K562 (cell line): ENCODE results near the gene C3orf70. TPM values are rescaled to one million over a fixed set of nuclear protein-coding genes. Genes with fewer than 3 reads are reported as not detected.

Experiments
- ATAC-seq: fragments of 200-7000 bp; cut with Tn5 transposase; 3 replicates; pipeline ENCODE4 v1.9.1; 2020; ENCODE audit warnings: moderate library complexity
- BruUV-seq: library from RNA; stranded (reverse); fragments of 400-500 nt; replicated peaks from 2 replicates; lab custom pipeline; 2021; lab: Mats Ljungman, UMichigan
- CTCF ChIA-PET: fragments of 300-600 bp; formaldehyde crosslinking; extraction: SDS; loops from one replicate; lab custom pipeline; 2021; ENCODE audit warnings: low intra/inter-chr PET ratio; lab: Yijun Ruan, JAX
- POLR2A ChIA-PET: fragments of 300-600, 350-650 bp; sonication (Branson Sonifier 250); formaldehyde crosslinking; extraction: SDS; loops from one replicate; lab custom pipeline; 2021; ENCODE audit warnings: antibody characterized with exemption, inconsistent platforms; lab: Yijun Ruan, JAX
- DNase-seq, 4 experiments: peaks; one replicate each; pipeline versions ENCODE4 v3.0.0 to v3.0.0-alpha.2; 2011 to 2018; ENCODE audit warnings: low spot score in 3 of 4, mixed read lengths in 3 of 4; ENCODE audit errors: extremely low read depth in 1 of 4
- FAIRE-seq: peaks from 2 replicates; lab custom pipeline; 2011; peaks lifted over from hg19 to GRCh38; lab: Jason Lieb, UNC
- H2AFZ ChIP-seq: 2 replicates; pipeline ENCODE4 v1.6.0; 2011; ENCODE audit warnings: low read depth, low read length, control low read depth, inconsistent platforms
- H3K27ac ChIP-seq: fragments of 200-600 bp; 3 replicates; pipeline ENCODE4 v1.8.0; 2011; ENCODE audit warnings: low read depth, mild to moderate bottlenecking, control low read depth, inconsistent platforms, low read length, moderate library complexity, mixed read lengths; ENCODE audit errors: extremely low read depth
- H3K27me3 ChIP-seq, 2 experiments: fragments of 300-600 bp in 1 of 2; 2 replicates in 1 of 2; 3 replicates in 1 of 2; pipeline versions ENCODE4 v1.6.0 to v1.8.0; 2011; ENCODE audit warnings: inconsistent platforms in 2 of 2, low read length in 2 of 2, mild to moderate bottlenecking in 1 of 2, mixed read lengths in 1 of 2, moderate library complexity in 1 of 2; ENCODE audit not compliant: control insufficient read depth in 2 of 2, insufficient read depth in 2 of 2
- H3K36me3 ChIP-seq: fragments of 300-600 bp; 3 replicates; pipeline ENCODE4 v1.8.0; 2011; ENCODE audit warnings: mild to moderate bottlenecking, low read length, inconsistent platforms; ENCODE audit not compliant: control insufficient read depth, insufficient read depth
- H3K4me1 ChIP-seq, 2 experiments: fragments of 200-600 bp in 1 of 2; replicated peaks in 1 of 2; 2 replicates in 1 of 2; 3 replicates in 1 of 2; pipeline versions ENCODE4 v1.5.1 to v1.8.0; 2011; ENCODE audit warnings: inconsistent platforms in 2 of 2, low read length in 2 of 2, mild to moderate bottlenecking in 1 of 2, mixed read lengths in 1 of 2, moderate library complexity in 1 of 2; ENCODE audit not compliant: control insufficient read depth in 2 of 2, insufficient read depth in 2 of 2
- H3K4me2 ChIP-seq: 2 replicates; pipeline ENCODE4 v1.6.1; 2011; ENCODE audit warnings: low read length, control low read depth, inconsistent platforms, mixed read lengths; ENCODE audit not compliant: insufficient read depth
- H3K4me3 ChIP-seq: fragments of 200-600 bp; sonication (generic), shearing (Covaris generic); 2 replicates; pipeline ENCODE4 v1.5.1; 2016; ENCODE audit warnings: control low read depth, inconsistent platforms
- H3K79me2 ChIP-seq: fragments of 200-600 bp; 3 replicates; pipeline ENCODE4 v1.8.0; 2011; ENCODE audit warnings: low read length, inconsistent platforms; ENCODE audit not compliant: control insufficient read depth, insufficient read depth
- H3K9ac ChIP-seq, 2 experiments: 2 replicates each; pipeline versions ENCODE4 v1.6.0 to v1.6.1; 2011; ENCODE audit warnings: low read depth in 2 of 2, low read length in 2 of 2, control low read depth in 1 of 2, inconsistent platforms in 1 of 2, mild to moderate bottlenecking in 1 of 2, mixed read lengths in 1 of 2; ENCODE audit not compliant: insufficient read depth in 1 of 2
- H3K9me1 ChIP-seq: one replicate; pipeline ENCODE4 v1.6.0; 2011; ENCODE audit warnings: inconsistent platforms, mild to moderate bottlenecking, low read length, moderate library complexity; ENCODE audit not compliant: control insufficient read depth, insufficient read depth
- H3K9me3 ChIP-seq: replicated peaks from 2 replicates; pipeline ENCODE4 v1.5.1; 2011; ENCODE audit warnings: low read depth, low read length, inconsistent platforms; ENCODE audit not compliant: control insufficient read depth, insufficient read depth
- H4K20me1 ChIP-seq: replicated peaks from 2 replicates; pipeline ENCODE4 v1.6.1; 2011; ENCODE audit warnings: low read length, inconsistent platforms, mixed read lengths; ENCODE audit not compliant: control insufficient read depth, insufficient read depth
- MAZ ChIP-seq, 2 experiments: fragments of 450-650 bp in 1 of 2; sonication (generic) in 1 of 2; formaldehyde crosslinking; IDR thresholded peaks in 1 of 2; conservative IDR thresholded peaks in 1 of 2; 2 replicates each; pipeline versions ENCODE4 v1.4.0 to v1.5.0; 2020; ENCODE audit warnings: mild to moderate bottlenecking in 1 of 2, missing genetic modification reagents in 1 of 2
- RFX1 ChIP-seq: fragments of 450-650 bp; IDR thresholded peaks from 2 replicates; pipeline ENCODE4 v1.6.1; 2016; ENCODE audit warnings: mild to moderate bottlenecking, moderate library complexity
- ZNF75A ChIP-seq: fragments of 450-650 bp; formaldehyde crosslinking; IDR thresholded peaks from 2 replicates; pipeline ENCODE4 v1.4.0; 2020; ENCODE audit warnings: mild to moderate bottlenecking
- WGBS: fragments of 100-300 bp; shearing (Covaris generic); methylation state at CpG from one replicate; pipeline ENCODE4 v1.1.6; 2016; ENCODE audit warnings: low coverage, mixed read lengths; ENCODE audit not compliant: insufficient coverage; ENCODE audit errors: missing lambda C conversion rate; 5-methylcytosine and 5-hydroxymethylcytosine counted together
- in situ Hi-C: fragments of 300-500 bp; cut with MboI; formaldehyde crosslinking; loops from 4 replicates; pipeline ENCODE4 v1.15.0; 2018; ENCODE audit warnings: inconsistent platforms, mixed read lengths
- intact Hi-C: fragments of 100-400 bp; cut with micrococcal nuclease; formaldehyde crosslinking; loops from 2 replicates; pipeline ENCODE4 v1.14.2; 2022
- polyA plus RNA-seq, 8 experiments: library from polyadenylated mRNA; depleted of rRNA in 4 of 8; stranded (reverse) in 5 of 8; unstranded in 3 of 8; fragments of >200 nt; fragmentation: Nextera tagmentation in 2 of 8; fragmentation: Illumina TruSeq in 1 of 8; extraction: Ambion mirVana in 2 of 8; extraction: Trizol in 1 of 8; gene quantifications; 2 replicates each; pipeline versions ENCODE4 v1.2.1 to v1.2.3, GENCODE V29; 2011 to 2014; ENCODE audit warnings: inconsistent platforms in 1 of 8, missing spikeins in 1 of 8
- total RNA-seq, 7 experiments: library from RNA; depleted of rRNA in 6 of 7; stranded (reverse); fragments of >200 nt in 6 of 7; fragmentation: Illumina TruSeq in 2 of 7; extraction: Trizol in 2 of 7; gene quantifications; 2 replicates each; pipeline versions ENCODE4 v1.2.1 to v1.2.3, GENCODE V29; 2011 to 2021; ENCODE audit warnings: low replicate concordance in 1 of 7
- TF ChIP-seq, protein P1 (sequence below), 2 experiments: fragments of 450-650 bp in 1 of 2; sonication (generic) in 1 of 2; formaldehyde crosslinking in 1 of 2; IDR thresholded peaks in 1 of 2; conservative IDR thresholded peaks in 1 of 2; 2 replicates each; pipeline versions ENCODE4 v1.6.1 to v1.8.1; 2016 to 2023; ENCODE audit warnings: mild to moderate bottlenecking in 2 of 2, moderate library complexity in 2 of 2, inconsistent platforms in 1 of 2, missing genetic modification reagents in 1 of 2
- TF ChIP-seq, protein P2 (sequence below): fragments of 450-650 bp; IDR thresholded peaks from 2 replicates; pipeline ENCODE4 v1.6.1; 2016; ENCODE audit warnings: antibody characterized with exemption
- TF ChIP-seq, protein P3 (sequence below): fragments of 450-650 bp; IDR thresholded peaks from 2 replicates; pipeline ENCODE4 v1.6.1; 2016; ENCODE audit warnings: borderline replicate concordance
- TF ChIP-seq, protein P4 (sequence below): sonication (generic); formaldehyde crosslinking; IDR thresholded peaks from 2 replicates; pipeline ENCODE4 v1.8.1; 2023; ENCODE audit warnings: mild to moderate bottlenecking, missing genetic modification reagents

C3orf70 gene
- total and polyA plus RNA-seq, 9 of the 15 experiments (the other 6 are each of a cell fraction or from before 2014, with no cell fraction given), result 0.01 to 0.04 (median 0.03) TPM; not detected in 6

GRCh38 chr3:185082149-185082548 lies 70.7 kb downstream of the C3orf70 start (continued):
- TF ChIP-seq, protein P1, sequence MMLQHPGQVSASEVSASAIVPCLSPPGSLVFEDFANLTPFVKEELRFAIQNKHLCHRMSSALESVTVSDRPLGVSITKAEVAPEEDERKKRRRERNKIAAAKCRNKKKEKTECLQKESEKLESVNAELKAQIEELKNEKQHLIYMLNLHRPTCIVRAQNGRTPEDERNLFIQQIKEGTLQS (IDR thresholded peaks at IDR 0.05), result peak; percentile 56
- TF ChIP-seq, protein P1 (CRISPR knock-in tag; conservative IDR thresholded peaks at IDR 0.05), result no peak
- TF ChIP-seq ZNF75A, result no peak

GRCh38 chr3:185081521-185081920 lies 71.3 kb downstream of the C3orf70 start:
- TF ChIP-seq, protein P2, sequence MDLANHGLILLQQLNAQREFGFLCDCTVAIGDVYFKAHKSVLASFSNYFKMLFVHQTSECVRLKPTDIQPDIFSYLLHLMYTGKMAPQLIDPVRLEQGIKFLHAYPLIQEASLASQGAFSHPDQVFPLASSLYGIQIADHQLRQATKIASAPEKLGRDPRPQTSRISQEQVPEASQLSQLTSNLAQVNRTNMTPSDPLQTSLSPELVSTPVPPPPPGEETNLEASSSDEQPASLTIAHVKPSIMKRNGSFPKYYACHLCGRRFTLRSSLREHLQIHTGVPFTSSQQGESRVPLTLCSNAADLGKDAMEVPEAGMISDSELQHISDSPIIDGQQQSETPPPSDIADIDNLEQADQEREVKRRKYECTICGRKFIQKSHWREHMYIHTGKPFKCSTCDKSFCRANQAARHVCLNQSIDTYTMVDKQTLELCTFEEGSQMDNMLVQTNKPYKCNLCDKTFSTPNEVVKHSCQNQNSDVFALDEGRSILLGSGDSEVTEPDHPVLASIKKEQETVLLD, result no peak
- TF ChIP-seq, protein P3, sequence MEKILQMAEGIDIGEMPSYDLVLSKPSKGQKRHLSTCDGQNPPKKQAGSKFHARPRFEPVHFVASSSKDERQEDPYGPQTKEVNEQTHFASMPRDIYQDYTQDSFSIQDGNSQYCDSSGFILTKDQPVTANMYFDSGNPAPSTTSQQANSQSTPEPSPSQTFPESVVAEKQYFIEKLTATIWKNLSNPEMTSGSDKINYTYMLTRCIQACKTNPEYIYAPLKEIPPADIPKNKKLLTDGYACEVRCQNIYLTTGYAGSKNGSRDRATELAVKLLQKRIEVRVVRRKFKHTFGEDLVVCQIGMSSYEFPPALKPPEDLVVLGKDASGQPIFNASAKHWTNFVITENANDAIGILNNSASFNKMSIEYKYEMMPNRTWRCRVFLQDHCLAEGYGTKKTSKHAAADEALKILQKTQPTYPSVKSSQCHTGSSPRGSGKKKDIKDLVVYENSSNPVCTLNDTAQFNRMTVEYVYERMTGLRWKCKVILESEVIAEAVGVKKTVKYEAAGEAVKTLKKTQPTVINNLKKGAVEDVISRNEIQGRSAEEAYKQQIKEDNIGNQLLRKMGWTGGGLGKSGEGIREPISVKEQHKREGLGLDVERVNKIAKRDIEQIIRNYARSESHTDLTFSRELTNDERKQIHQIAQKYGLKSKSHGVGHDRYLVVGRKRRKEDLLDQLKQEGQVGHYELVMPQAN, result no peak
- TF ChIP-seq RFX1 (no peak), MAZ (CRISPR knock-in tag; conservative IDR thresholded peaks at IDR 0.05 in 1 of 2, IDR thresholded peaks at IDR 0.05 in 1 of 2) (no peak)
- TF ChIP-seq, protein P4, sequence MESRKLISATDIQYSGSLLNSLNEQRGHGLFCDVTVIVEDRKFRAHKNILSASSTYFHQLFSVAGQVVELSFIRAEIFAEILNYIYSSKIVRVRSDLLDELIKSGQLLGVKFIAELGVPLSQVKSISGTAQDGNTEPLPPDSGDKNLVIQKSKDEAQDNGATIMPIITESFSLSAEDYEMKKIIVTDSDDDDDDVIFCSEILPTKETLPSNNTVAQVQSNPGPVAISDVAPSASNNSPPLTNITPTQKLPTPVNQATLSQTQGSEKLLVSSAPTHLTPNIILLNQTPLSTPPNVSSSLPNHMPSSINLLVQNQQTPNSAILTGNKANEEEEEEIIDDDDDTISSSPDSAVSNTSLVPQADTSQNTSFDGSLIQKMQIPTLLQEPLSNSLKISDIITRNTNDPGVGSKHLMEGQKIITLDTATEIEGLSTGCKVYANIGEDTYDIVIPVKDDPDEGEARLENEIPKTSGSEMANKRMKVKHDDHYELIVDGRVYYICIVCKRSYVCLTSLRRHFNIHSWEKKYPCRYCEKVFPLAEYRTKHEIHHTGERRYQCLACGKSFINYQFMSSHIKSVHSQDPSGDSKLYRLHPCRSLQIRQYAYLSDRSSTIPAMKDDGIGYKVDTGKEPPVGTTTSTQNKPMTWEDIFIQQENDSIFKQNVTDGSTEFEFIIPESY (CRISPR knock-in tag), result no peak
- H3K4me3 ChIP-seq, result no peak overlapping the region
- H3K36me3 ChIP-seq, result no peaks in the 10 kb centered on the region
- no peak overlapping the region for H3K9ac ChIP-seq
- no peak overlapping the region for H3K4me2 ChIP-seq
- H3K9me1 ChIP-seq, result no peaks in the 10 kb centered on the region
- no peaks in the 10 kb centered on the region for H3K79me2 ChIP-seq
- POLR2A ChIA-PET, result interaction anchor here (0.7 kb wide), 1 partner anchor 14 kb away, joined by 3 read pairs; no protein-coding TSS in a partner anchor
- intact Hi-C loops (loop anchor here (5.0 to 10.0 kb wide), 2 partner anchors 96 to 193 kb away; no protein-coding TSS in a partner anchor), in situ Hi-C loops (no loop called here)
- FAIRE-seq, result no peak
- WGBS, result 23% methylated on average over 1 of the region's 1 CpG
- no peaks in the 10 kb centered on the region for H3K9me3 ChIP-seq
- no peaks in the 10 kb centered on the region for H4K20me1 ChIP-seq
- no peak overlapping the region for H3K27ac ChIP-seq
- no peaks in the 10 kb centered on the region; a peak in 1 of 5 replicates for H3K4me1 ChIP-seq
- H3K27me3 ChIP-seq, result peaks cover 17 to 39% of the 10 kb centered on the region in 2 experiments
- no peak overlapping the region for H2AFZ ChIP-seq
- no peak for DNase-seq
- ATAC-seq, result no peak
- no TSS peak for BruUV-seq
- CTCF ChIA-PET, result no interaction called here
